HG02852 (cell line): Measurements from ENCODE around the gene CTRB1.

Source experiments
- ATAC-seq: cut with Tn5 transposase; IDR thresholded peaks from one replicate; pipeline ENCODE4 v1.9.1; 2021; ENCODE audit warnings: mild to moderate bottlenecking, moderate library complexity; ENCODE audit not compliant: unreplicated experiment

CTRB1 gene

DNA sequence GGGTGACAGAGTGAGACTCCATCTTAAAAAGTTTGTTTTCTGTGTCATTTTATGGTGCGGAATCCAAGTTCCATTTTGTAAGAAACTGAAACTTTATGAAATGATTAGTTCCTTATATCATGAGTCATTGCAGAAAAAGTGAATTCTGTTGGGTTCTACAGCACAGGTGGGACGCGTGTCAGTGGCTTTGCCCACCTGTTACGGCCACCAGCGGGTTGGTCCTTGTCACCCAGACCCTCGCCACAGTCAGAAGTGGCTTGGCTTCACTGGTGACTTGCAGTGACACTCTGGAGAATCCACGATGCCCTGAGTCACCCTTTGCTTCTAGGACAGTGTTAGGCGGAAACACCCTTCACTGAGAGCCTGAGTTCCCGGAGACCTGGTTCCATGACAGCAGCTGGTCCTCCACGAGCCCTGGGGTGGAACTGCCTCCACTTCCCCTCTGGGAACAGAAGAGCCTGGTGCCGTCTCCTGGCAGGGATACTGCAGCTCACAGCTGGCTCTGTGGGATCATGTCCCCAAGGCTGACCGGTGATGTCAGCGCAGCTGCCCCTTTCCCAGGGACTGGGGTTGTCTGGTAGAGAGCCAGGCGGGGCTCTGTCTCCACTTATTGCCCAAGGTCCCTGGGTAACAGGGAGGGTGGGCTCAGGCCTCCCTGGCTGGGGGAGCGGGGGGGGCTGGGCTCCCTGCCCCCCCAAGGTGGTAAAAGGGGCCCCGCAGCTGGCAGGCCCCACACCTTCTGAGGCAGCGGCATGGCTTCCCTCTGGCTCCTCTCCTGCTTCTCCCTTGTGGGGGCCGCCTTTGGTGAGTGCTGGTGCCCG lies at the start of gene CTRB1:
Gene CTRB1 (plus strand): TSS at position 733 of the 821 bp plus-strand sequence. CDS start 20 bp downstream, at position 753.
- peak; percentile 79 for ATAC-seq

DNA sequence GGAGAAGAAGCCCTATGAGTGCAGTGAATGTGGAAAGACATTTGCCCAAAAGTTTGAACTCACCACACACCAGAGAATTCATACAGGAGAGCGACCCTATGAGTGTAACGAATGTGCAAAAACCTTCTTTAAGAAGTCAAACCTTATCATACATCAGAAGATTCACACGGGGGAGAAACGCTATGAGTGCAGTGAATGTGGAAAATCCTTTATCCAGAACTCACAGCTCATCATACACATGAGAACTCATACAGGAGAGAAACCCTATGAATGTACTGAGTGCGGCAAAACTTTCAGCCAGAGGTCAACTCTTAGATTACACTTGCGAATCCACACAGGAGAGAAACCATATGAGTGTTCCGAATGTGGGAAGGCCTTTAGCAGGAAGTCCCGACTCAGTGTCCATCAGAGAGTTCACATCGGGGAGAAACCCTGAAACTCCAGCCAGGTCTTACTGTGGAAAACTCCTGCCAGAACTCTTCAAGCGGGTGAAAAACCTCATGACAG lies 48.8 kb upstream of the CTRB1 start:
- ATAC-seq, result no peak

GRCh38 chr16:75172578-75172977 lies 46.2 kb upstream of the CTRB1 start:
- no peak for ATAC-seq

DNA sequence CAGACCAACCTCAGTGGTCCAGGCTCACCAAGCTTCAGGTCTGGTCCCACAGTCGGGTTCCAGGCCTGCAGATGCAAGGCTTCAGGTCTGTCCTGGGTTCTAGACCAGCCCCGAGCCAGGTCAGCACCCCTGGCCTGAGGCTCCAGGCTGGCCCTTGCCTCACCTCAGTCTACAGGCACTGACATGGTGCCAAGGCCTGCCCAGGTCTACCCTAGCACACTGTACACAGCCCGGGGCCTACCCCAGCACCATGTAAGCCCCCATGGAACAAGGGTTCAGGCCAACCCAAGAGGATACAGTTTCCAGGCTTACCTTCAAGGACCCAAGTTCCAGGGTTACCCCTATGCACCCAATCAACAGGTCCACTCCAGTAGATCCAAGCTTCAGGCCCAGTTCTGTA lies 43.7 kb upstream of the CTRB1 start:
- ATAC-seq, result no peak

GRCh38 chr16:75176926-75177325 lies 41.9 kb upstream of the CTRB1 start:
- ATAC-seq, result no peak

GRCh38 chr16:75179208-75179607 lies 39.6 kb upstream of the CTRB1 start:
- no peak for ATAC-seq

GRCh38 chr16:75181630-75182029 lies 37.2 kb upstream of the CTRB1 start:
- no peak for ATAC-seq

DNA sequence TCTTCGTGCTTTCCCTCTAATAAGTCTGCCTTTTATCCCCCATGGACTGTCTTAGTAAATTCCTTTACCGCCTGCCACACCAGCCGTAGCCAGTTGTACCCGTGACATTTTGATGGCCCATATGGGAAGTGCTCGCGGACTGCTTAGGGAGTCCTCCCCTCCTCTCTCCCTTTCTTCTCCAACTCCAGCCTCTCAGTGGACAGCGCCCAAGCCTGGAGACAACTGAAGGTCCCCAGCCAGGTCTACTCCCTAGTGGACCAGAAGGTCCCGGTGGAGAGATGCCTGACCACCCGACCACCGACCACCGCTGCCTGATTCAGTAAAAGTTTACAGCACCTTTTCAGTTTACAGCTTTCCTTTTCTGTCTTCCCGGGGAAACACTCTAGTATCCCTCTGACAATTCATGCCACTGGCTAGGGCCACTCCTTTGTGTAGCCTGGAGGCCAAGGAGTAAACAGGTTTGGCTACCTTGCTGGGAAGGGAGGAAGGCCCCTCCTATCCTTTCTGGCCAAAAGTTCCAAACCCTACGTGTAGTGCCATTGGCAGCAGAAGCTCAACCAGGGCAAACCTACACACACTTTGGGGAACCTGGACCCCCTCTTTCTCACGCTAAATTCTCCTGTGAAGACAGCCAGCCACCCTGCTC lies 29.8 kb upstream of the CTRB1 start:
- no peak for ATAC-seq

GRCh38 chr16:75189638-75190245 lies 29.0 kb upstream of the CTRB1 start:
- no peak for ATAC-seq

DNA sequence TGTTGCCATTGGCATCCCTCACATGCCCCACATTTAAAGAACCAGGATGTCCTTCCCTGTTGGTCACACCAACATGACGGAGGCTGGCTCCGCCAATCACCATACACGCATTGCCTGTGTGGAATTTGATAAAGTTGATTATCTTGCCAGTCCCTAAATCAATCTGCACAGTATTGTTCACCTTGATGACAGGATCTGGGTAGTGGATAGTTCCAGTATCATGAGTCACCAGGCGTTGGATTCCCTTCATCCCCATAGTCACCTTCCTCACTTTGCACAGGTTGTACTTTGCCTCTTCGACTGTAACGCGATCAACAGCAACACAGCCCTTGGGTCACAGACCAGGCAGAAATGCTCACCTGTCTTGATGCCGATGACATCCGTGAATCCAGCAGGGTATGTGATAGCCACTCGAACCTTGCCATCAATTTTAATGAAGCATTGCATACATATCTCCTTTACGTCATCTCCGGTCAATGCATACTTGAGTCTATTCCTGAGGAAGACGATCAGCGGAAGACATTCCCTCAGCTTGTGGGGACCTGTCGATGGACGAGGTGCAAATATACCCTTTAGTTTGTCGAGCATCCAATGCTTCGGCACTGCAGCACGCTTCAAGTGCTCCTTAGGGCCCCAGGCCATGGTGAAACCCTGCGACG lies 26.1 kb upstream of the CTRB1 start:
- no peak for ATAC-seq

DNA sequence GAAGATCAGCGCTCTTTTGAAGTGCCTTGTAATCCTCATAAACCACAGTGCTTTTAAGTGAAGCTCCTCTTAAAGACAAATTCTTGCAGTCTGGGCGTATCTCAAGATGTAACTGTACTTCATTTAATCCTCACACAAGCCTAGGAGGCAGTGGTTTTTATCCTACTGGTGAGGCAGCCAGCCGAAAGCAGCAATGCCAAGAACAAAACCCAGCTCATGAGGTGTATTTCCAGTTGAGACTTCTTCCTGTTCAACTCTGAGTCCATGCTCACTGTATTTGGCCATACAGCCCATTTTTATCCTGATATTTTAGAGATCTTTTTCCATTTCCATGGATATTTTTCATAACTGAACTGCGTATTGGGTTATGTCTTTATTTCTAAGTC lies 25.5 kb upstream of the CTRB1 start:
- no peak for ATAC-seq

GRCh38 chr16:75193730-75194444 lies 24.9 kb upstream of the CTRB1 start:
- no peak for ATAC-seq

DNA sequence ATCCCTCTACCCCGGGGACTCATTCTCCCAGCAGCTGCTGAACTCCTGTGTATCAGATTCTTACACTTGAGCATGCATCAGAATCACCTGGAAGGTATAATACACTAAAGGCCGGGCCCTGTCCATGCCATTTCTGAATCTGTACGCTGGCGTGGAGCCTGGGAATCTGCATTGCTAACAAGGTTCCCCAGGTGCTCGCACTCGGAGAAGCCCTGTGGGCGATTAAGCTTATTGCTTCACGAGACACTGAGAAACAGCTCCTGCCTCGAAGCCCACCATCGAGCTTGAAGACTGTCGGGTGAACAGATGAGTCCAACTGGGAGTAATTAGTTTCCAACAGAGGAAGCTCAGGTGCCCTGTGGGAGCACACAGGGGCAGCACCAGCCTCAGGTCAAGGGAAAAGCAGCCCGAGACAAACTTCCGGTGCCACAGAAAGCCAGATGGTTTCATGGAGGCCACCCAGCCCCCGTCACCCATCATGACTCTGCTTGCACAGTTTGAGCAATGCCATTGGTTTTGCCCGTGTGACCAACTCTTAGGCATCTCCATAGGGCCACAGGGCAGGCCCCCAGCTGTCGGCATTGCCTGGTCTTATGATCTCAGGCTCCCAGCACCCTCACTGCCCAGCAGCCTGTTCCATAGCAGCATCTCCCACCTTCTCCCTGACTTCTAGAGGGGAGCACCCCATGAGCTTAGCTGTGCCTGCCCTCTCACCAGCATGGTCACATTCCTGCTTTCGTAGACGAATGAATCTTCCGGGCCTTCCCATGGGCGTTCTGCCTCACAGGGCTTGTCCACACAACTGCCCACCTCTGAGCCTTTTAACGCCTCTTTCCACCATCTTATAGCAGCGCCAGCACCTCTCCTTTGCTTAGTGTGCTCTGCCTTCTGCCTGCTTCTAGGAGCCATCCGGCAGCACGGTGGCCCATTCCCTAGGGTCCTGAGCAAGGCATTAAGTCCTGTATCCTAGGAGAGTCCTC lies 22.7 kb upstream of the CTRB1 start:
- ATAC-seq, result no peak

DNA sequence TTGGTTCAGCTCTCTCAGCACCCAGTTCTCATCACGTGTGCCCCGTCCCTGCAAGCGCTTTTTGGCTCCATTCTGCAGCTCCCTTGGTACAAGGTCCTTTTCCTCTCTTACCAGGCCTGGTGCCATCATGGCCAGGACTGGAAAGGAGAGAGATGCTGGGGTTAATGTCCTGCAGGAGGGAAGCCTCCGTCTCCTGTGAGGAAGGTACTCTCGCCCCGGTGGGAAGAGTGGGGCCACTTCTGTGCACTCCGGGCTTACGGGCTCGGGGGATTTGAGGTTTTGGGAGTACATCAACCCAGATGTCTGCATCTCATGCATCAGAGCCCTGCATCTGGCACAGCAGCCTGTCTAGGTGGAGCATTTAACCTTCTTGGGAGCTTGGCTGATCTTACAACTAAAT lies 22.0 kb upstream of the CTRB1 start:
- ATAC-seq, result no peak

- ATAC-seq, result no peak
Measured at GRCh38 chr16:75197522-75198134, 21.2 kb upstream of the CTRB1 start.

GRCh38 chr16:75198135-75198600 lies 20.6 kb upstream of the CTRB1 start:
- no peak for ATAC-seq

DNA sequence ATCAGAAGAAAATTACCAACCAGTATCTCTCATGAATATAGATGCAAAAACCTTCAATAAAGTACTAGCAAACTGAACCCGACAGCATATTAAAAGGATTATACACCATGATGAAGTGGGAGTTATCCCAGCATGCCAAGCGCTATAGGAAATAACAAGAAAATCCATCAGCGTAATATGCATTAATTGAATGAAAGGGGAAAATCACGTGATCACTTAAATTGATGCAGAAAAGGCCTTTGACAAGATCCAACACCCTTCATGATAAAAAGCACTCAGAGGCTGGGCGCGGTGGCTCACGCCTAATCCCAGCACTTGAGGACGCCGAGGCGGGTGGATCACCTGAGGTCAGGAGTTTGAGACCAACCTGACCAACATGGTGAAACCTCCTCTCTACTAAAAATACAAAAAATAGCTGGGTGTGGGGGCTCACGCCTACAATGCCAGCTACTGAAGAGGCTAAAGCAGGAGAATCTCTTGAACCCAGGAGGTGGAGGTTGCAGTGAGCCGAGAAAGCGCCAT lies 16.7 kb upstream of the CTRB1 start:
- ATAC-seq, result no peak

DNA sequence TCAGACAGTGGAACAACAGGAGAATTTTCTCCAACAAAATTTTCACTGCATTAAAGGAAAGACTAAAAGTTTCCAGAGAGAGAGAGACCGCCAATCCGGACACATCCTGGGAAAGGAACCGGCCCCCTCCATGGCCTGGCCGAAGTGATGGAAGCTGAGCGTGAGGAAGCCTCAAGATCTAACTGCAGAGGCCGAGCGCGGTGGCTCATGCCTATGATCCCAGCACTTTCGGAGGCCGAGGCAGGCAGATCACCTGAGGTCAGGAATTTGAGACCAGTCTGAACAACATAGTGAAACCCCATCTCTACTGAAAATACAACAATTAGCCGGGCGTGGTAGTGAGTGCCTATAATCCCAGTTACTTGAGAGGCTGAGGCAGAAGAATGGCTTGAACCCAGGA lies 15.7 kb upstream of the CTRB1 start:
- ATAC-seq, result no peak
